ENCODE results near the gene TLX2.

- TF ChIP-seq CTCF (IDR thresholded peaks at IDR 0.05; ENCODE audit: insufficient read depth, low read length, poor library complexity, severe bottlenecking) (no peak), EZH2phosphoT487 (conservative IDR thresholded peaks at IDR 0.05; ENCODE audit: low read length) (no peak)
Observed at GRCh38 chr2:74551942-74552913, 38.0 kb downstream of the TLX2 start.

Data from SU-DHL-6 (cell line).